Middle frontal gyrus (tissue), 1 donor: ENCODE results near the gene LTBP4.
"Not testable (repeated sequence)": the region's sequence is repeated elsewhere in the genome, so short reads cannot be mapped to it uniquely, and the experiment has no call there.

Source experiments
- DNase-seq: peaks from one replicate; pipeline ENCODE4 v3.0.0-alpha.2; 2015; ENCODE audit warnings: low spot score; ENCODE audit errors: extremely low spot score

LTBP4 gene

DNA sequence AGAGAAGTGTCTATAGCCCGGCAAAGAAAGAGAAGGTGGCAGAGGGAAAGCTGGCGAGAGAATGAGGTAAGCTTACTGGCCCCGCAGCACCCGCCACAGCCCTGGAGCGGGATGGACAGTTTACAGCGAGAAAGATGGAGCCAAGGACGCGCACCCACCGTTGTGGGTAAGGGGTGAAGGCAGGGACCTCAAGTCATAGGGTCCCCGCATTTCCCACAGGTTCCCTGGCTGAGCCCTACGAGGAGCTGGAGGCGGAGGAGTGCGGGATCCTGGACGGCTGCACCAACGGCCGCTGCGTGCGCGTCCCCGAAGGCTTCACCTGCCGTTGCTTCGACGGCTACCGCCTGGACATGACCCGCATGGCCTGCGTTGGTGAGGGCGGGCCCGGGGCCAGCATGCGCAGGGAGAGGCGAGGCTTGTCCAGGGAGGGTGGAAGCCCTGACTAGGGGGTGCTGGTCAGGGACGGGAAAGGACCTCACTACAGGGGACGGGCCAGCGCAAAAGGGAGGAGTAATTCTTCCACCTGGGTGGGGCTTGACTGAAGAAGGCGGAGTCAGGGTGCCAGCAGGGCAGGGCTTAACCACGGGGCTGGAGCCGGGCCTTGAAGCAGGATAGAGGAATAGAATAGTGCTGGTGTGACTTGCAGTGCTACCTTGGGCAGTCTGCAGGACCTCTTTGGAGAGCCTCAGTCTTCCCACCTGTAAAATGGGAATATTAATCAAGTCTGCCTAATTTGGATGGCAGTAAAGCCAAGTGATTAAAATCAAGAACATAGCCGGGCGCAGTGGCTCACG is 26.5 kb downstream of the LTBP4 start:
- DNase-seq, result no peak

- no peak for DNase-seq
These were observed 28.2 kb downstream of the LTBP4 start for GRCh38 chr19:40629346-40629745.

DNA sequence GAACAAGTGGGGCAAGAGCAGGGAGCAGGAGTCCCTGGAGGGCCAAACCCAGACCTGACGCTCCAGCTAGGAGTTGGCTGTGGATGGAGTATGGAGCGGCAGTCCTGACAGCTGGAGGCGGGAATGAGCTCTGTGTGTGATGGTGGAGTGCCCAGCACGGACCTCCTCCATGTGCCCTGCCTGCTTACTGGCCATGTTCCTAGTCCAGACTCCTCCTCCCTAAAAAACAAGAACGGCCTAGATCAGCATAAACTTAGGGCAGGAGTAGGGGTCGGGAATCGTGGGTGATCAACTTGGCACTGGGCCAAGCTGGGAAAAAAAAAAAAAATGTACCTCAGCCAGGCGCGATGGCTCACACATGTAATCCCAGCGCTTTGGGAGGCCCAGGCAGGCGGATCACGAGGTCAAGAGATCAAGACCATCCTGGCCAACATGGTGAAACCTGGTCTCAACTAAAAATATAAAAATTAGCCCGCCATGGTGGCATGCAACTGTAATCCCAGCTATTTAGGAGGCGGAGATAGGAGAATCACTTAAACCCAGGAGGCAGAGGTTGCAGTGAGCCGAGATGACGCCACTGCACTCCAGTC is 29.5 kb downstream of the LTBP4 start:
- DNase-seq, result no peak

DNA sequence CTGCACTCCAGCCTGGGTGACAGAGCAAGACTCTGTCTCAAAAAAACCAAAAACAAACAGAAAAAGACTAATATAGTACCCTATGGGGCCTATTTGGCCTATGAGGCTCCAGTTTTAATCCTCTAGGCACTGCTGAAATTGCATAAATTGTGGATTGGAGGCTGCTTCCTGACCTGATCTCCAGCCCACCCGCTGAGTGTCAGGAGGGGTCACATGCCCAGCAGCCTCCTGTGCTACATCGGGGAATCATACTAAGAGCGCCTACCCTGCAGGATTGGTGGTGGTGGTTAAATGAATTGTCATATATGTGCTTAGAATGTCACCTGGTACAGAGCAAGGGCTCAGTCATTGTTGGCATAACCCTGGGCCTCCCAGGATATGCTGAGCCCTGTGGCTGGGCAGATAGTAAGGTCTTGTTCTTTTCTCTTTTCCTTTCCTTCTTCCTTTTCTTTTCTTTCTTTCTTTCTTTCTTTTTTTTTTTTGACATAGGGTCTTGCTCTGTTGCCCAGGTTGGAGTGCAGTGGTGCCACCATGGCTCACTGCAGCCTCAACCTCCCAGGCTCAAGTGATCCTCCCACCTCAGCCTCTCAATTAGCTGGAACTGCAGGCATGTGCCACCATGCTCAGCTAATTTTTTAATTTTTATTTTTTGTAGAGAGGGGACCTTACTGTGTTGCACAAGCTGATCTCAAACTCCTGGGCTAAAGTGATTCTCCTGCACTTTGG is 31.3 kb downstream of the LTBP4 start:
- DNase-seq, result no peak

GRCh38 chr19:40633207-40633606 is 32.0 kb downstream of the LTBP4 start:
- DNase-seq, result no peak

GRCh38 chr19:40638327-40638726 is 37.2 kb downstream of the LTBP4 start:
- DNase-seq, result no peak

- no peak for DNase-seq
These were observed 38.4 kb downstream of the LTBP4 start for GRCh38 chr19:40639638-40639982.

DNA sequence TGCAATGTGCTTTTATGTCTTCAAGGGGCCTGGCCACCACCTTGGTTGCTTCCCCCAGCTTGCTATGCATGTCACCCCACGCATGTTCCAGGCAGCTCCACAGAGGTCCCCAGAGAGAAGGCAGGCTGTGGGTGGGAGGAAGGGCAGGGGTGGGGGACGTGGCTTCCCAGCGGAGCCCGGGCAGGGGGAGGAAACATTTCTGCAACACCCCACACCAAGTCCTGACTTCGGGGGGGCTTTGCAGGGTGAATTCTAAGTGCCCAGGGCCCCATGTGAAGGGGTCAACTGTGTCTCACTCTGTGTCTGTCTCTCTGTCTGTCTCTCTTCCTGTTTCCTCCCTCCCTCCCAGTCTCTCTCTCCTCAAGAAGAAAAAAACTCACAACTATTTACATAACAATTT is 39.6 kb downstream of the LTBP4 start:
- DNase-seq, result no peak

- DNase-seq, result no peak
These were observed 40.1 kb downstream of the LTBP4 start for GRCh38 chr19:40641281-40641680.

- no peak for DNase-seq
These were observed 41.0 kb downstream of the LTBP4 start for GRCh38 chr19:40642051-40642706.

GRCh38 chr19:40642757-40643305 is 41.7 kb downstream of the LTBP4 start:
- DNase-seq, result no peak

- no peak for DNase-seq
These were observed 45.6 kb downstream of the LTBP4 start for GRCh38 chr19:40646743-40647254.

GRCh38 chr19:40649903-40650675 is 48.9 kb downstream of the LTBP4 start:
- not testable (repeated sequence) for DNase-seq

GRCh38 chr19:40650749-40651305 is 49.7 kb downstream of the LTBP4 start:
- no peak for DNase-seq

DNA sequence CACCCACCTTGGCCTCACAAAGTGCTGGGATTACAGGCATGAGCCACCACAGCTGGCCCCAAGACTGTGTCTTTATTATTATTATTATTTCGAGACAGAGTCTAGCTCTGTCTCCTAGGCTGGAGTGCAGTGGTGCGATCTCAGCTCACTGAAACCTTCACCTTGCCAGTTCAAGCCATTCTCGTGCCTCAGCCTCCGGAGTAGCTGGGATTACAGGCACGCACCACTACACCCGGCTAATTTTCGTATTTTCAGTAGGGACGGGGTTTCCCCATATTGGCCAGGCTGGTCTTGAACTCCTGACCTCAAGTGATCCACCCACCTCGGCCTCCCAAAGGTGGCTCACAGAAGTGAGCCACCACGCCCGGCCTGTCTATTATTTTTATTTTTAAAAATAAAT is 51.1 kb downstream of the LTBP4 start:
- DNase-seq, result not testable (repeated sequence)

GRCh38 chr19:40655684-40656083 is 54.5 kb downstream of the LTBP4 start:
- DNase-seq, result not testable (repeated sequence)

- no peak for DNase-seq
These were observed 56.9 kb downstream of the LTBP4 start for GRCh38 chr19:40658031-40658430.

- no peak for DNase-seq
These were observed 57.9 kb downstream of the LTBP4 start for GRCh38 chr19:40659116-40659515.

DNA sequence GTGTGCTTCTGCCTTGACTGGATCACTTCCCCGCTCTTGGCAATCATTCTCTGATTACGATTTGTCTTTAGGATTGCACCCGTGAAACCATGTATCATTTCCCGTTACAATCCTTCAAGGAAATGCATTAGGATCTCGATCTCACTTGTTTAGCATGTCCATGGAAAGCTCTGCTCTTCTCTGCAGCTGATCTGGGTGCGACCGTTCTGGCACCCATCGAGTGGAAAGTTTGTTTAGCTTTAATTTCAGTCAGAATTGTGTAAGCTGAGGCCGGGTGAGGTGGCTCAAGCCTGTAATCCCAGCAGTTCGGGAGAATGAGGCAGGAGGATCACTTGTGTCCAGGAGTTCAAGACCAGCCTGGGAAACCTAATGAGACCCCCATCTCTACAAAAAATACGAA is 58.4 kb downstream of the LTBP4 start:
- DNase-seq, result no peak

- DNase-seq, result no peak
These were observed 60.4 kb downstream of the LTBP4 start for GRCh38 chr19:40661616-40662015.
